Panc1 (cell line): ENCODE results near the gene NATD1.

Source experiments
- CTCF ChIP-seq: fragments of 450-650 bp; IDR thresholded peaks from 2 replicates; pipeline ENCODE4 v1.5.1; 2017; ENCODE audit warnings: mild to moderate bottlenecking
- POLR2AphosphoS5 ChIP-seq: IDR thresholded peaks from 2 replicates; pipeline ENCODE4 v1.6.1; 2012; ENCODE audit warnings: mild to moderate bottlenecking, low read depth, low read length, moderate library complexity
- SIN3A ChIP-seq: IDR thresholded peaks from 2 replicates; pipeline ENCODE4 v1.6.1; 2012; ENCODE audit warnings: low read depth, mild to moderate bottlenecking, low read length, moderate library complexity, borderline replicate concordance; ENCODE audit not compliant: insufficient read depth

GRCh38 chr17:21248500-21248899, 4.7 kb downstream of the NATD1 start:
- no peak for TF ChIP-seq CTCF
- no peak for TF ChIP-seq SIN3A
- no peak for TF ChIP-seq POLR2AphosphoS5
